Measurements from ENCODE around the gene KRTAP9-1.
"Not testable (repeated sequence)": the region's sequence is repeated elsewhere in the genome, so short reads cannot be mapped to it uniquely, and the experiment has no call there.

Gene KRTAP9-1

GRCh38 chr17:41185001-41185400, 4.7 kb upstream of the KRTAP9-1 start:
- H3K4me1 ChIP-seq (ENCODE audit: control insufficient read depth, insufficient read depth, low read length) = no peaks in the 10 kb centered on the region
- H3K9ac ChIP-seq (ENCODE audit: low read length) = no peak overlapping the region
- no peaks in the 10 kb centered on the region for H3K36me3 ChIP-seq (ENCODE audit: control insufficient read depth, insufficient read depth, low read length)
- no peak overlapping the region for H3K27ac ChIP-seq (ENCODE audit: low read depth, low read length)
- H3K9me3 ChIP-seq (ENCODE audit: control insufficient read depth, insufficient read depth, low read depth, low read length) = no peaks in the 10 kb centered on the region
- no peaks in the 10 kb centered on the region for H3K27me3 ChIP-seq (ENCODE audit: control insufficient read depth, insufficient read depth, low read length)
- H3K4me3 ChIP-seq (ENCODE audit: low read depth, low read length) = no peak overlapping the region

- no peak overlapping the region for H3K9ac ChIP-seq (ENCODE audit: low read length)
- H3K4me3 ChIP-seq (ENCODE audit: low read depth, low read length) = no peak overlapping the region
- H3K4me1 ChIP-seq (ENCODE audit: control insufficient read depth, insufficient read depth, low read length) = no peaks in the 10 kb centered on the region
- no peaks in the 10 kb centered on the region for H3K9me3 ChIP-seq (ENCODE audit: control insufficient read depth, insufficient read depth, low read depth, low read length)
- H3K27me3 ChIP-seq (ENCODE audit: control insufficient read depth, insufficient read depth, low read length) = no peaks in the 10 kb centered on the region
- no peaks in the 10 kb centered on the region for H3K36me3 ChIP-seq (ENCODE audit: control insufficient read depth, insufficient read depth, low read length)
- H3K27ac ChIP-seq (ENCODE audit: low read depth, low read length) = no peak overlapping the region
These were observed 2.8 kb upstream of the KRTAP9-1 start for GRCh38 chr17:41186872-41187271.

- Histone ChIP-seq H3K4me1 (ENCODE audit: control insufficient read depth, insufficient read depth, low read length) (no peaks in the 10 kb centered on the region), H3K27ac (ENCODE audit: low read depth, low read length) (no peak overlapping the region), H3K9me3 (ENCODE audit: control insufficient read depth, insufficient read depth, low read depth, low read length) (no peaks in the 10 kb centered on the region), H3K27me3 (ENCODE audit: control insufficient read depth, insufficient read depth, low read length) (no peaks in the 10 kb centered on the region), H3K36me3 (ENCODE audit: control insufficient read depth, insufficient read depth, low read length) (no peaks in the 10 kb centered on the region), H3K4me3 (ENCODE audit: low read depth, low read length) (no peak overlapping the region), H3K9ac (ENCODE audit: low read length) (no peak overlapping the region)
These were observed 641 bp downstream of the KRTAP9-1 start for GRCh38 chr17:41190328-41190727.

GRCh38 chr17:41196068-41196467, 6.4 kb downstream of the KRTAP9-1 start:
- H3K9me3 ChIP-seq (ENCODE audit: control insufficient read depth, insufficient read depth, low read depth, low read length) = no peaks in the 10 kb centered on the region
- H3K27me3 ChIP-seq (ENCODE audit: control insufficient read depth, insufficient read depth, low read length) = no peaks in the 10 kb centered on the region
- H3K27ac ChIP-seq (ENCODE audit: low read depth, low read length) = no peak overlapping the region
- no peak overlapping the region for H3K4me3 ChIP-seq (ENCODE audit: low read depth, low read length)
- H3K36me3 ChIP-seq (ENCODE audit: control insufficient read depth, insufficient read depth, low read length) = no peaks in the 10 kb centered on the region
- H3K9ac ChIP-seq (ENCODE audit: low read length) = no peak overlapping the region
- H3K4me1 ChIP-seq (ENCODE audit: control insufficient read depth, insufficient read depth, low read length) = no peaks in the 10 kb centered on the region

- Histone ChIP-seq H3K9ac (ENCODE audit: low read length) (no peak overlapping the region), H3K4me3 (ENCODE audit: low read depth, low read length) (no peak overlapping the region), H3K36me3 (ENCODE audit: control insufficient read depth, insufficient read depth, low read length) (no peaks in the 10 kb centered on the region), H3K27me3 (ENCODE audit: control insufficient read depth, insufficient read depth, low read length) (no peaks in the 10 kb centered on the region), H3K9me3 (ENCODE audit: control insufficient read depth, insufficient read depth, low read depth, low read length) (no peaks in the 10 kb centered on the region), H3K4me1 (ENCODE audit: control insufficient read depth, insufficient read depth, low read length) (no peaks in the 10 kb centered on the region), H3K27ac (ENCODE audit: low read depth, low read length) (no peak overlapping the region)
These were observed 9.9 kb downstream of the KRTAP9-1 start for GRCh38 chr17:41199421-41200078.

GRCh38 chr17:41211845-41212466, 22.3 kb downstream of the KRTAP9-1 start:
- no peak overlapping the region for H3K4me3 ChIP-seq (ENCODE audit: low read depth, low read length)
- no peak overlapping the region for H3K9ac ChIP-seq (ENCODE audit: low read length)
- H3K4me1 ChIP-seq (ENCODE audit: control insufficient read depth, insufficient read depth, low read length) = no peaks in the 10 kb centered on the region
- no peaks in the 10 kb centered on the region for H3K27me3 ChIP-seq (ENCODE audit: control insufficient read depth, insufficient read depth, low read length)
- H3K9me3 ChIP-seq (ENCODE audit: control insufficient read depth, insufficient read depth, low read depth, low read length) = peaks cover 4% of the 10 kb centered on the region
- H3K36me3 ChIP-seq (ENCODE audit: control insufficient read depth, insufficient read depth, low read length) = no peaks in the 10 kb centered on the region
- no peak overlapping the region for H3K27ac ChIP-seq (ENCODE audit: low read depth, low read length)

GRCh38 chr17:41212524-41213169, 23.0 kb downstream of the KRTAP9-1 start:
- Histone ChIP-seq H3K9me3 (ENCODE audit: control insufficient read depth, insufficient read depth, low read depth, low read length) (no peaks in the 10 kb centered on the region; the same call in 1 of the 2 replicates), H3K27ac (ENCODE audit: low read depth, low read length) (no peak overlapping the region), H3K4me1 (ENCODE audit: control insufficient read depth, insufficient read depth, low read length) (no peaks in the 10 kb centered on the region), H3K9ac (ENCODE audit: low read length) (no peak overlapping the region), H3K36me3 (ENCODE audit: control insufficient read depth, insufficient read depth, low read length) (no peaks in the 10 kb centered on the region), H3K4me3 (ENCODE audit: low read depth, low read length) (no peak overlapping the region), H3K27me3 (ENCODE audit: control insufficient read depth, insufficient read depth, low read length) (no peaks in the 10 kb centered on the region)

GRCh38 chr17:41215681-41216080, 26.0 kb downstream of the KRTAP9-1 start:
- Histone ChIP-seq H3K9ac (ENCODE audit: low read length) (no peak overlapping the region), H3K4me1 (ENCODE audit: control insufficient read depth, insufficient read depth, low read length) (no peaks in the 10 kb centered on the region), H3K4me3 (ENCODE audit: low read depth, low read length) (no peak overlapping the region), H3K36me3 (ENCODE audit: control insufficient read depth, insufficient read depth, low read length) (no peaks in the 10 kb centered on the region), H3K27me3 (ENCODE audit: control insufficient read depth, insufficient read depth, low read length) (no peaks in the 10 kb centered on the region), H3K9me3 (ENCODE audit: control insufficient read depth, insufficient read depth, low read depth, low read length) (no peaks in the 10 kb centered on the region), H3K27ac (ENCODE audit: low read depth, low read length) (no peak overlapping the region)

- Histone ChIP-seq H3K36me3 (ENCODE audit: control insufficient read depth, insufficient read depth, low read length) (no peaks in the 10 kb centered on the region), H3K27ac (ENCODE audit: low read depth, low read length) (no peak overlapping the region), H3K4me1 (ENCODE audit: control insufficient read depth, insufficient read depth, low read length) (no peaks in the 10 kb centered on the region), H3K4me3 (ENCODE audit: low read depth, low read length) (no peak overlapping the region), H3K9me3 (ENCODE audit: control insufficient read depth, insufficient read depth, low read depth, low read length) (no peaks in the 10 kb centered on the region), H3K27me3 (ENCODE audit: control insufficient read depth, insufficient read depth, low read length) (peaks cover 4% of the 10 kb centered on the region; the same call in 1 of the 2 replicates), H3K9ac (ENCODE audit: low read length) (no peak overlapping the region)
These were observed 34.1 kb downstream of the KRTAP9-1 start for GRCh38 chr17:41223821-41224220.

- no peaks in the 10 kb centered on the region for H3K36me3 ChIP-seq (ENCODE audit: control insufficient read depth, insufficient read depth, low read length)
- no peaks in the 10 kb centered on the region for H3K9me3 ChIP-seq (ENCODE audit: control insufficient read depth, insufficient read depth, low read depth, low read length)
- H3K4me1 ChIP-seq (ENCODE audit: control insufficient read depth, insufficient read depth, low read length) = no peaks in the 10 kb centered on the region
- no peak overlapping the region for H3K9ac ChIP-seq (ENCODE audit: low read length)
- H3K27ac ChIP-seq (ENCODE audit: low read depth, low read length) = no peak overlapping the region
- peaks cover 4% of the 10 kb centered on the region; the same call in 1 of the 2 replicates for H3K27me3 ChIP-seq (ENCODE audit: control insufficient read depth, insufficient read depth, low read length)
- H3K4me3 ChIP-seq (ENCODE audit: low read depth, low read length) = no peak overlapping the region
These were observed 36.4 kb downstream of the KRTAP9-1 start for GRCh38 chr17:41226051-41226450.

- H3K4me1 ChIP-seq (ENCODE audit: control insufficient read depth, insufficient read depth, low read length); H3K36me3 ChIP-seq (ENCODE audit: control insufficient read depth, insufficient read depth, low read length): not testable (repeated sequence)
These were observed 37.0 kb downstream of the KRTAP9-1 start, which contains the start of gene KRTAP9-2 for GRCh38 chr17:41226598-41227095. KRTAP9-2 (plus strand) TSS chr17:41226648; CDS start chr17:41226655, 7 bp downstream.

More at GRCh38 chr17:41226598-41227095, 37.0 kb downstream of the KRTAP9-1 start, which contains the start of gene KRTAP9-2:
- H3K4me3 ChIP-seq (ENCODE audit: low read depth, low read length); H3K27ac ChIP-seq (ENCODE audit: low read depth, low read length); H3K9ac ChIP-seq (ENCODE audit: low read length); H3K27me3 ChIP-seq (ENCODE audit: control insufficient read depth, insufficient read depth, low read length); H3K9me3 ChIP-seq (ENCODE audit: control insufficient read depth, insufficient read depth, low read depth, low read length): not testable (repeated sequence)
